Mesodermal cell (in vitro differentiated cells): Measurements from ENCODE around the gene TACC3.

Experiments used
- H3K27ac ChIP-seq: 2 replicates; pipeline ENCODE4 v1.7.0; 2013; ENCODE audit warnings: mild to moderate bottlenecking, low read depth, low read length, moderate library complexity; ENCODE audit not compliant: severe bottlenecking
- H3K36me3 ChIP-seq: 2 replicates; pipeline ENCODE4 v1.7.1; 2013; ENCODE audit warnings: mild to moderate bottlenecking, low read length, moderate library complexity; ENCODE audit not compliant: control insufficient read depth, insufficient read depth
- H3K4me1 ChIP-seq: one replicate; pipeline ENCODE4 v1.7.1; 2013; ENCODE audit warnings: mild to moderate bottlenecking, low read length; ENCODE audit not compliant: insufficient read depth, control insufficient read depth, poor library complexity, severe bottlenecking
- H3K4me3 ChIP-seq: 2 replicates; pipeline ENCODE4 v1.7.0; 2013; ENCODE audit warnings: low read length, control low read depth, mild to moderate bottlenecking; ENCODE audit not compliant: insufficient read depth, poor library complexity, severe bottlenecking; ENCODE audit errors: extremely low read depth
- H3K9me3 ChIP-seq: 2 replicates; pipeline ENCODE4 v1.7.1; 2013; ENCODE audit warnings: mild to moderate bottlenecking, low read length, moderate library complexity; ENCODE audit not compliant: control insufficient read depth
- whole genome bisulfite sequencing, 2 experiments: methylation state at CpG; one replicate each; pipeline ENCODE4 v1.1.5; 2013; ENCODE audit warnings: missing lambda C conversion rate in 2 of 2; ENCODE audit not compliant: insufficient coverage in 2 of 2; 5-methylcytosine and 5-hydroxymethylcytosine counted together

The TACC3 gene

GRCh38 chr4:1740021-1740545, 18.8 kb downstream of the TACC3 start:
- peaks cover 94% of the 10 kb centered on the region for H3K36me3 ChIP-seq

GRCh38 chr4:1741208-1741607, 19.9 kb downstream of the TACC3 start:
- no peak overlapping the region for H3K4me3 ChIP-seq
- H3K9me3 ChIP-seq: peaks cover 26% of the 10 kb centered on the region
- peaks cover 82% of the 10 kb centered on the region for H3K36me3 ChIP-seq
- no peaks in the 10 kb centered on the region for H3K4me1 ChIP-seq
- WGBS, 2 experiments: 90 to 92% methylated on average over 17 of the region's 17 CpGs
- no peak overlapping the region for H3K27ac ChIP-seq

More at GRCh38 chr4:1740021-1740545, 18.8 kb downstream of the TACC3 start:
- no peak overlapping the region for H3K4me3 ChIP-seq
- peaks cover 26% of the 10 kb centered on the region for H3K9me3 ChIP-seq
- no peak overlapping the region for H3K27ac ChIP-seq
- H3K4me1 ChIP-seq: no peaks in the 10 kb centered on the region
- 96 to 97% methylated on average over 14 to 19 of the region's 22 CpGs for WGBS, 2 experiments

GRCh38 chr4:1743551-1743950, 22.2 kb downstream of the TACC3 start:
- H3K9me3 ChIP-seq: peaks cover 2% of the 10 kb centered on the region
- peaks cover 59% of the 10 kb centered on the region for H3K36me3 ChIP-seq
- H3K4me1 ChIP-seq: no peaks in the 10 kb centered on the region
- no peak overlapping the region for H3K4me3 ChIP-seq
- WGBS, 2 experiments: 90 to 98% methylated on average over 8 to 11 of the region's 12 CpGs
- no peak overlapping the region for H3K27ac ChIP-seq

DNA sequence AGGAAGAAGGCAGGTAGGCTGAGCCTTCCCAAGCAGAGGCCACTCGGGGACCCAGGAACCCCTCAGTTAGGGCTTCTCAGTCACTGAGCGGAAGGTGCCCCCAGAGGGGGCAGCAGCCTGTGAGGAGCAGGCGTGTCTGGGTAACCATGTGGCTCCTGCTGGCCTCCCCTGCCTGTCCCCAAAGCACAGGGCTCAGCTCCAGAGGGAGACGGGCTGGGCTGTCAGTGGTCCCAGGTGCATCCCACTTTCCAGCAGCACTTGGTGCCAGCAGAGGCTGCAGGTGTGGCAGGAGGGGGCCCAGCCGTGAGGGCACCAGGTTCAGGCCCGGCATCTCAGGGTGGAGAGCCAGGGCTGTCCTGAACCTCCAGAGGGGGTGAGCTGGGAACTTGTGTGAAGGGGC, 22.7 kb downstream of the TACC3 start:
- no peaks in the 10 kb centered on the region for H3K4me1 ChIP-seq
- H3K27ac ChIP-seq: no peak overlapping the region
- peaks cover 55% of the 10 kb centered on the region for H3K36me3 ChIP-seq
- 91 to 99% methylated on average over 6 of the region's 6 CpGs for WGBS, 2 experiments
- no peaks in the 10 kb centered on the region for H3K9me3 ChIP-seq
- H3K4me3 ChIP-seq: no peak overlapping the region

DNA sequence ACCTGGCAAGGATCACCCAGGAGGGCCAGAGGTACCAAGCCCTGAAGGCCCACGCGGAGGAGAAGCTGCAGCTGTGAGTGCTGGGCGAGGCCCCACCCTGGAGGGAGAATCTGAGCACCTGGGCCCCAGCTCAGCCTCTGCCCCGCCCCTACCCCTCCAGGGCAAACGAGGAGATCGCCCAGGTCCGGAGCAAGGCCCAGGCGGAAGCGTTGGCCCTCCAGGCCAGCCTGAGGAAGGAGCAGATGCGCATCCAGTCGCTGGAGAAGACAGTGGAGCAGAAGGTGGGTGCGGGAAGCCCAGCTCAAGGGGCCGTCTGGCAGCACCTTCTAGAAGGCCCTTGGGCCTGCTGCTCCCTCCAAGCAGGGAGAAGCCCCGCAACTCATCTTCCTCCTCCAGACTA, 23.2 kb downstream of the TACC3 start:
- H3K4me1 ChIP-seq: no peaks in the 10 kb centered on the region
- H3K36me3 ChIP-seq: peaks cover 49% of the 10 kb centered on the region
- WGBS, 2 experiments: 93% methylated on average over 13 to 14 of the region's 14 CpGs
- no peak overlapping the region for H3K4me3 ChIP-seq
- H3K9me3 ChIP-seq: no peaks in the 10 kb centered on the region
- H3K27ac ChIP-seq: no peak overlapping the region

GRCh38 chr4:1745165-1745564, 23.8 kb downstream of the TACC3 start:
- WGBS, 2 experiments: 83 to 90% methylated on average over 7 to 11 of the region's 13 CpGs
- H3K36me3 ChIP-seq: peaks cover 43% of the 10 kb centered on the region
- no peaks in the 10 kb centered on the region for H3K9me3 ChIP-seq
- no peak overlapping the region for H3K27ac ChIP-seq
- no peak overlapping the region for H3K4me3 ChIP-seq
- H3K4me1 ChIP-seq: no peaks in the 10 kb centered on the region

GRCh38 chr4:1745697-1746096, 24.4 kb downstream of the TACC3 start:
- Histone ChIP-seq H3K36me3 (peaks cover 38% of the 10 kb centered on the region), H3K9me3 (no peaks in the 10 kb centered on the region), H3K4me1 (no peaks in the 10 kb centered on the region), H3K4me3 (no peak overlapping the region), H3K27ac (no peak overlapping the region)
- WGBS, 2 experiments: 80 to 81% methylated on average over 9 to 12 of the region's 12 CpGs

DNA sequence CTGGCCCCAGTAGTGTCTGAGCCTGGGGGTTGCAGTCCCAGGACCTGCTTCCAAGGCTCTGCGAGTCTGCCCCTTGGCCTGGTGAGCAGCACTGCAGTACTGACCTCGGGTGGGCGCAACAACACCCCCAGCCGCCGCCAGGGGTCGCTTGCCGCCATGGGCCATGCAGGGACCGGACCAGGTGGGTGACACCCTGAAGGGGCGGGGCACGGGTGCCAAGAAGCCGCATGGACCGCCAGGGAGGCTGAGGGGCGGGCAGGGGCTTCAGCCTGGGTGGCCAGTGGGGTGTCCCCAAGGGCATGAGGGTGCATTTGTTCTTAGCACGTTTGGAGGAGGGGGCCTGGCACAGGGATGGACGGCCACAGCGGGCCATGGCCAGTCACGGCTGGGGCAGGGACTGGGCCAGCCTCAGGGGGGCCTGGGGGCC, 25.0 kb downstream of the TACC3 start:
- Histone ChIP-seq H3K27ac (no peak overlapping the region), H3K4me1 (no peaks in the 10 kb centered on the region), H3K9me3 (no peaks in the 10 kb centered on the region), H3K4me3 (no peak overlapping the region), H3K36me3 (peaks cover 32% of the 10 kb centered on the region)
- 26 to 35% methylated on average over 8 to 17 of the region's 17 CpGs for WGBS, 2 experiments

DNA sequence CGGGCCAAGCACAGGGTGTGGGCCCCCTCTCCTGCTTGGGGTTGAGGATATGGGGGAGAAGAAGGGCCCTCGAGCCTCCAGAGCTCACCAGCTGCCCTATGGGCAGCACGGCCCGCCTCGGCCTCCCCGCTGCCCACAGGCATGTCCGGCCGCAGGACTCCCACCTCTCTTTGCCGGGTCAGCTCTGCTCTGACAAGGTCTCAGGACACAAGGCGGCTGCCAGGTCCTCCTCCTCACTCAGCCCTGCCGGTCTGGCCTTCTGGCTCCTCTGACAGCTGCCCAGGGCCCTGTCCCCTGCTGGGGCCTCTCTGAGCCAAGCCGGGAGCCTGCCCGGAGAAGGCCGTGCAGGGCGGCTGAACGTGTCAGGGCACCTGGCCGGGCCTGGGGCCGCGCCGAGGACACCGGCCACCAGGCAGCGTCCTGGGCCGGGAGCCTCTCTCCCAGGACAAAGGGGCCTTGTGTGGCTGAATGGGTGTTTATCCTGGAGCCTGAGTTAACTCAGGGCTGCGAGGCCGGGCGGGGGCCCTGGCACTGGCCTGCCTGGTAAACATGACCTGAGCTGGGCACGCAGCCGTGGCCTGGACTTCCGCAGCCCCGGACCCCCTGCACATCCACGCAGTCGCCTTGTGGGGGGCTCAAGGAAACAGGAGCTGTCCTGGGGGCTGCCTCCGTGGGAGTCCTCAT, 25.7 kb downstream of the TACC3 start:
- no peak overlapping the region for H3K27ac ChIP-seq

GRCh38 chr4:1747603-1747967, 26.3 kb downstream of the TACC3 start:
- no peaks in the 10 kb centered on the region for H3K9me3 ChIP-seq
- H3K36me3 ChIP-seq: peaks cover 19% of the 10 kb centered on the region
- 90 to 97% methylated on average over 15 of the region's 16 CpGs for WGBS, 2 experiments
- H3K27ac ChIP-seq: no peak overlapping the region
- no peak overlapping the region for H3K4me3 ChIP-seq
- no peaks in the 10 kb centered on the region for H3K4me1 ChIP-seq

More for the DNA sequence above, 25.7 kb downstream of the TACC3 start:
- Histone ChIP-seq H3K36me3 (peaks cover 24% of the 10 kb centered on the region), H3K4me3 (no peak overlapping the region), H3K4me1 (no peaks in the 10 kb centered on the region), H3K9me3 (no peaks in the 10 kb centered on the region)
- WGBS, 2 experiments: 88 to 90% methylated on average over 26 to 28 of the region's 33 CpGs

- WGBS, 2 experiments: 13 to 14% methylated on average over 25 to 26 of the region's 29 CpGs
- H3K27ac ChIP-seq: no peak overlapping the region
- H3K9me3 ChIP-seq: no peaks in the 10 kb centered on the region
- H3K4me1 ChIP-seq: no peaks in the 10 kb centered on the region
- no peak overlapping the region for H3K4me3 ChIP-seq
- H3K36me3 ChIP-seq: peaks cover 13% of the 10 kb centered on the region
Measured at GRCh38 chr4:1748465-1748995, 27.2 kb downstream of the TACC3 start.
